Prostate gland (tissue), 2 donors: ENCODE measurements around the gene GSKIP. TPM values are rescaled to one million over a fixed set of nuclear protein-coding genes. Genes with fewer than 3 reads are reported as not detected.
A peak's percentile ranks its signal among the peaks of the same experiment; 100 is the strongest.

Experiments
- DNase-seq: peaks from one replicate; pipeline ENCODE4 v3.0.0-alpha.2; 2019; ENCODE audit warnings: low spot score
- H3K27ac ChIP-seq, 2 donors: fragments of 200-600 bp; sonication (generic); 2 replicates each; pipeline ENCODE4 v1.5.1; 2017 to 2019
- H3K27me3 ChIP-seq: fragments of 200-600 bp; sonication (generic); replicated peaks from 2 replicates; pipeline ENCODE4 v1.5.1; 2019; ENCODE audit not compliant: insufficient read depth
- H3K36me3 ChIP-seq, 2 donors: fragments of 200-600 bp; sonication (generic); 1 replicate in 1 of 2; 2 replicates in 1 of 2; pipeline versions ENCODE4 v1.5.1 to v1.8.1; 2017 to 2019
- H3K4me1 ChIP-seq: fragments of 200-600 bp; sonication (generic); replicated peaks from 2 replicates; pipeline ENCODE4 v1.5.1; 2019
- H3K4me3 ChIP-seq, 2 donors: fragments of 200-600 bp; sonication (generic); 2 replicates each; pipeline ENCODE4 v1.5.1; 2017 to 2019
- H3K9me3 ChIP-seq: fragments of 200-600 bp; sonication (generic); 2 replicates; pipeline ENCODE4 v1.5.1; 2017
- POLR2A ChIP-seq: fragments of 450-650 bp; IDR thresholded peaks from one replicate; pipeline ENCODE4 v1.6.1; 2016; ENCODE audit warnings: antibody characterized with exemption, mild to moderate bottlenecking
- POLR2AphosphoS5 ChIP-seq: sonication (generic); formaldehyde crosslinking; IDR thresholded peaks from one replicate; pipeline ENCODE4 v1.6.1; 2017; ENCODE audit warnings: antibody characterized with exemption
- WGBS: methylation state at CpG from one replicate; pipeline ENCODE4 v1.1.5; 2018; 5-methylcytosine and 5-hydroxymethylcytosine counted together
- intact Hi-C: fragments of 100-400 bp; cut with DNase I; formaldehyde crosslinking; loops from one replicate; pipeline ENCODE4 v1.14.2; 2022
- total RNA-seq, 2 donors: library from RNA; depleted of rRNA; stranded (reverse); fragments of >200 nt; gene quantifications; one replicate each; pipeline ENCODE4 v1.1.0, GENCODE V29; 2016
- TF ChIP-seq, protein P1 (sequence below), 4 experiments: fragments of 200-600 bp in 2 of 4; fragments of 450-650 bp in 2 of 4; sonication (generic) in 2 of 4; IDR thresholded peaks; 1 replicate in 3 of 4; 2 replicates in 1 of 4; pipeline ENCODE4 v1.5.1; 2016 to 2019; ENCODE audit warnings: antibody characterized with exemption in 4 of 4, mild to moderate bottlenecking in 2 of 4, moderate library complexity in 2 of 4

Gene GSKIP
- total RNA-seq, 2 donors from 2014 or later = 10.7 to 28.9 TPM

DNA sequence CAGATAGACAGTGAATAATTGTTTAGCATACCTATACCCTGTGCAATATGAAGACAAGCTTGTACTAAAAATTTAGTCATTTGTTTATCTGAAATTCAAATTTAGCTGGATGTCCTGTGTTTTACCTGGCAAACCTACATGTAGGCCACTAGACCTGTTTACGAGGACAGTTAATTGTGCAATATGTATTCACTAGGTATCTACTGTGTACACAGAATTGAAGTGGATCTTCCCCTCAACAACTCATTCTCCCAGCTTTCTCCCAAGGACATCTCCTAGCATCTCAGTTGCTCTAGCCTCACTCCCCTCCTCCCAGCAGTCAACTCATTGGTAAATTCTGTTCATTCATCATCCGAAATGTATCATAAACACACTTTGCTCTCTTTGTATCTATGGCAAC is 53.9 kb downstream of the GSKIP start:
- Histone ChIP-seq H3K27ac (no peak overlapping the region), H3K4me1 (no peaks in the 10 kb centered on the region), H3K36me3 (no peaks in the 10 kb centered on the region), H3K4me3 (no peak overlapping the region), H3K9me3 (no peaks in the 10 kb centered on the region), H3K27me3 (no peaks in the 10 kb centered on the region)
- TF ChIP-seq POLR2A (no peak), POLR2AphosphoS5 (peak; percentile 34)
- no peak for DNase-seq
- WGBS = 75% methylated on average over 2 of the region's 2 CpGs
- intact Hi-C loops = no loop called here

DNA sequence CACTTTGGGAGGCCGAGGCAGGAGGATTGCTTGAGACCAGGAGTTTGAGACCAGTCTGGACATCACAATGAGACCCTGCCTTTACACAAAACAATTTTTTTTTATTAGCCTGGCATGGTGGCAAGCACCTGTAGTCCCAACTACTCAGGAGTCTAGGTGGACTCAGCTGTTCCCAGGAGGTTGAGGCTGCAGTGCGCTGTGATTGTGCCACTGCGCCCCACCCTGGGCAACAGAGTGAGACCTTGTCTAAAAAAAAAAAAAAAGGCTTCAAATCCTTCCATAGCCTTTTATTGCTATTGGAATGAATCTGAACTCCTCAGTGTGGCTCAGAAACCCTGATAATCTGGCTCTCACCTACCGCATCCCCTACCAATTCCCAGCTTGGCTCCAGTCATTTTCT is 54.7 kb downstream of the GSKIP start:
- no peaks in the 10 kb centered on the region for H3K36me3 ChIP-seq
- WGBS = 86% methylated on average over 4 of the region's 4 CpGs
- DNase-seq = no peak
- no peaks in the 10 kb centered on the region for H3K9me3 ChIP-seq
- H3K27me3 ChIP-seq = no peaks in the 10 kb centered on the region
- intact Hi-C loops = no loop called here
- no peak overlapping the region for H3K4me3 ChIP-seq
- no peak for TF ChIP-seq POLR2AphosphoS5
- TF ChIP-seq POLR2A = no peak
- TF ChIP-seq, protein P1, sequence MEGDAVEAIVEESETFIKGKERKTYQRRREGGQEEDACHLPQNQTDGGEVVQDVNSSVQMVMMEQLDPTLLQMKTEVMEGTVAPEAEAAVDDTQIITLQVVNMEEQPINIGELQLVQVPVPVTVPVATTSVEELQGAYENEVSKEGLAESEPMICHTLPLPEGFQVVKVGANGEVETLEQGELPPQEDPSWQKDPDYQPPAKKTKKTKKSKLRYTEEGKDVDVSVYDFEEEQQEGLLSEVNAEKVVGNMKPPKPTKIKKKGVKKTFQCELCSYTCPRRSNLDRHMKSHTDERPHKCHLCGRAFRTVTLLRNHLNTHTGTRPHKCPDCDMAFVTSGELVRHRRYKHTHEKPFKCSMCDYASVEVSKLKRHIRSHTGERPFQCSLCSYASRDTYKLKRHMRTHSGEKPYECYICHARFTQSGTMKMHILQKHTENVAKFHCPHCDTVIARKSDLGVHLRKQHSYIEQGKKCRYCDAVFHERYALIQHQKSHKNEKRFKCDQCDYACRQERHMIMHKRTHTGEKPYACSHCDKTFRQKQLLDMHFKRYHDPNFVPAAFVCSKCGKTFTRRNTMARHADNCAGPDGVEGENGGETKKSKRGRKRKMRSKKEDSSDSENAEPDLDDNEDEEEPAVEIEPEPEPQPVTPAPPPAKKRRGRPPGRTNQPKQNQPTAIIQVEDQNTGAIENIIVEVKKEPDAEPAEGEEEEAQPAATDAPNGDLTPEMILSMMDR (IDR thresholded peaks at IDR 0.05) = no peak
- H3K27ac ChIP-seq = no peak overlapping the region
- no peaks in the 10 kb centered on the region for H3K4me1 ChIP-seq

DNA sequence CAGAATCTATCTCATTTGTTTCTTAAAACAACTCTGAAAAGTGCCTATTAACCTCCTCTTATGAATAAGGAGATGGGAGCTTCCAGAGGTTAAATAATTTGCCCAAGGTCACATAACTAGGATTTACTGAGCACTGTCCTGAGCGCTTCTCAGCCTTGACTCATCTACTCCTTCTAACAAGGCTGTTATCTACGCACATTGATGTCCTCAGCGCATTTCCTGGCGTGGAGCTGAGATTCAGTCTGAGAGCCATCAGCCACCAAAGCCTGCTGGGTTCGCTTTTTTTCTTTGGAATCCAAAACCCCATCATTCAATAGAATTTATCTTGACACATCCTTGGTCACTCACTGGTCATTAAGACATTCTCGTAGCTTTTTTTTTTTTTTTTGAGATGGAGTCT is 57.9 kb downstream of the GSKIP start:
- TF ChIP-seq, protein P1 (IDR thresholded peaks at IDR 0.05) = no peak
- TF ChIP-seq POLR2AphosphoS5 (no peak), POLR2A (no peak)
- 90% methylated on average over 6 of the region's 6 CpGs for WGBS
- intact Hi-C loops = loop anchor here (5.0 kb wide), 2 partner anchors 124 to 319 kb away; no protein-coding TSS in a partner anchor

DNA sequence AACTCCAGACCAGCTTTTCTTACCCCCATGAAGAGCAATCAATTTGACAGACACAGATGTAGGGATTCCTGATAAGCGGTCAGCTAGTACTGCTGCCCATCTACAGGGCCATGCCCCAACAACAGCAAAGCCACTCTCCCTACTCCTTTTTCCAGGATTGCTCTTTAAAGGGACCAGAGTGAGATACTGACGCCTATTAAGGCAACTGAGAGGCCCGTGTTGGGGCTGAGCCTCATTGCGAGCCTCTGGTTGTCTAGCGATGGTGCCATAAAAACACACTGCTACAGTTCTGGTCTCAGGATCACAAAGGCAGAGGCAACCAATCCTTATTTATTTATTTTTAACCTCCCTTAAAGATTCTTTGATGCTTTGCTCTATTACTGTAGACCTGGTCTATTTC is 59.7 kb downstream of the GSKIP start:
- Histone ChIP-seq H3K9me3 (no peaks in the 10 kb centered on the region), H3K4me1 (no peaks in the 10 kb centered on the region), H3K36me3 (no peaks in the 10 kb centered on the region), H3K27ac (no peak overlapping the region), H3K27me3 (no peaks in the 10 kb centered on the region), H3K4me3 (no peak overlapping the region)
- intact Hi-C loops = loop anchor here (5.0 kb wide), 2 partner anchors 126 to 321 kb away; no protein-coding TSS in a partner anchor
- no peak for TF ChIP-seq POLR2AphosphoS5
- 88% methylated on average over 5 of the region's 5 CpGs for WGBS
- no peak for DNase-seq

More for the DNA sequence above, 57.9 kb downstream of the GSKIP start:
- Histone ChIP-seq H3K9me3 (no peaks in the 10 kb centered on the region), H3K4me1 (no peaks in the 10 kb centered on the region), H3K36me3 (no peaks in the 10 kb centered on the region), H3K27me3 (no peaks in the 10 kb centered on the region), H3K27ac (no peak overlapping the region), H3K4me3 (no peak overlapping the region)
- no peak for DNase-seq

DNA sequence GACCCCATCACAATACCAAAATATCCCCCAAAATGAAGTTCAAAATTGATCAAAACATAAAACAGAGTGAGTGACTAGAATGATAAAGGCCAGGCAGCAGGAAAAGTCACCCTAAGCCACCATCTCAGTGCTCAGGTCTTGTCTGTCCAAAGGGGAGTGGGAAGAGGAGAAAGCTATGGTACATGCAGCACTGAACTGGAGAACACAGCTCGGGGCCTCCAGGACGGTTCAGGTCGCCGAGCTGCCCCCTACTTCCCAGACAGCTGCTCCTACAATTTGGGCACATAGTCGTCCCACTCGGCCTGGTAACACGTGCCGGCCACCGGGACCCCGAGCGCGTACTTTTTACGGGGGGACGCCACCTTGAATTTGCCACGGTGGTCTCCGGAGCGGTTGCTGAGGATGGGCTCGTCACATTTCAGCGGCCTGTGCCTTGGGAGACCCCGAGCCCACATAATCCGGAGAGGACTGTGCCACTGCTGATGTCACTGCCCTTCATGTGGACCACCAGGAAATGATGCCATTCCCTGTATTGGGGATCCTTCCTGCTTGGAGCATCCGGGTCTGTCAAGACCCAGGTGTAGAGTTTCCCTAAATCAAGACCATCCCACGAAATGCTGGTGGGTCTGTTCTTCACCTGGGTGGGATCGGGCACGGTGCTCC is 60.3 kb downstream of the GSKIP start:
- Histone ChIP-seq H3K9me3 (no peaks in the 10 kb centered on the region), H3K4me3 (peak overlapping the region; percentile 14 to 19), H3K36me3 (no peaks in the 10 kb centered on the region), H3K27ac (no peak overlapping the region), H3K4me1 (no peaks in the 10 kb centered on the region), H3K27me3 (no peaks in the 10 kb centered on the region)
- TF ChIP-seq, protein P1 (IDR thresholded peaks at IDR 0.05) = no peak
- no peak for TF ChIP-seq POLR2AphosphoS5
- no peak for TF ChIP-seq POLR2A
- DNase-seq = no peak
- 41% methylated on average over 25 of the region's 25 CpGs for WGBS
- intact Hi-C loops = loop anchor here (5.0 kb wide), 2 partner anchors 126 to 321 kb away; no protein-coding TSS in a partner anchor
